Neural cell (in vitro differentiated cells): ENCODE results near the gene CCNK.

ENCODE experiments used
- EP300 ChIP-seq: fragments of 450-650 bp; conservative IDR thresholded peaks from 2 replicates; pipeline ENCODE4 v1.6.1; 2014; ENCODE audit warnings: antibody characterized with exemption, mild to moderate bottlenecking, moderate library complexity; ENCODE audit not compliant: poor library complexity, severe bottlenecking
- EZH2 ChIP-seq: fragments of 200-600, 300-800 bp; shearing (Covaris generic), sonication (generic); IDR thresholded peaks from 2 replicates; pipeline ENCODE4 v1.6.1; 2014; ENCODE audit warnings: antibody characterized with exemption, low read length, borderline replicate concordance, mild to moderate bottlenecking; ENCODE audit not compliant: insufficient read depth, poor library complexity, severe bottlenecking
- TAF1 ChIP-seq: IDR thresholded peaks from 2 replicates; pipeline ENCODE4 v1.6.1; 2012; ENCODE audit warnings: low read depth
- TF ChIP-seq, protein P1 (sequence below): fragments of 450-650 bp; IDR thresholded peaks from 2 replicates; pipeline ENCODE4 v1.5.1; 2014; ENCODE audit warnings: antibody characterized with exemption, mild to moderate bottlenecking, moderate library complexity; ENCODE audit not compliant: poor library complexity, severe bottlenecking
- TF ChIP-seq, protein P2 (sequence below): IDR thresholded peaks from 2 replicates; pipeline ENCODE4 v1.6.1; 2012; ENCODE audit warnings: borderline replicate concordance

DNA sequence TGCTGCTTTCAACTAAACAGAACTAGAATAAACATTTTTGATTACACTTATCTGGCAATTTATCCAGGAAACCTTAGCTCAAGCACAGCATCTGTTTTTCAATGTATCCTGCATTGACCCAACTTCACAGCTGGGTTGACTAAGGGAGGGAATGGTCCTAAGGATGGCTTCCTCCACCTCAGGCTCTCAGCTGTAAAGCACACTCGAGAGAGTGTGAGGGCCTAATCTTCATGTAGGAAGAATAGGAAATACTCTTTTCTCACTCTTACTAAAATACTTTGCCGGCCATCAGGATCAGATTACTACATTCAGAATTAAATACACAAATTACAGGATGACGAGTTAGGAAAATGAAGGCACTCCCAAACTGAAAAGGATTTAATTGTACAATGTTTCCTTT lies 7.8 kb upstream of the CCNK start:
- TF ChIP-seq TAF1: no peak
- TF ChIP-seq, protein P1, sequence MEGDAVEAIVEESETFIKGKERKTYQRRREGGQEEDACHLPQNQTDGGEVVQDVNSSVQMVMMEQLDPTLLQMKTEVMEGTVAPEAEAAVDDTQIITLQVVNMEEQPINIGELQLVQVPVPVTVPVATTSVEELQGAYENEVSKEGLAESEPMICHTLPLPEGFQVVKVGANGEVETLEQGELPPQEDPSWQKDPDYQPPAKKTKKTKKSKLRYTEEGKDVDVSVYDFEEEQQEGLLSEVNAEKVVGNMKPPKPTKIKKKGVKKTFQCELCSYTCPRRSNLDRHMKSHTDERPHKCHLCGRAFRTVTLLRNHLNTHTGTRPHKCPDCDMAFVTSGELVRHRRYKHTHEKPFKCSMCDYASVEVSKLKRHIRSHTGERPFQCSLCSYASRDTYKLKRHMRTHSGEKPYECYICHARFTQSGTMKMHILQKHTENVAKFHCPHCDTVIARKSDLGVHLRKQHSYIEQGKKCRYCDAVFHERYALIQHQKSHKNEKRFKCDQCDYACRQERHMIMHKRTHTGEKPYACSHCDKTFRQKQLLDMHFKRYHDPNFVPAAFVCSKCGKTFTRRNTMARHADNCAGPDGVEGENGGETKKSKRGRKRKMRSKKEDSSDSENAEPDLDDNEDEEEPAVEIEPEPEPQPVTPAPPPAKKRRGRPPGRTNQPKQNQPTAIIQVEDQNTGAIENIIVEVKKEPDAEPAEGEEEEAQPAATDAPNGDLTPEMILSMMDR: no peak
- TF ChIP-seq, protein P2, sequence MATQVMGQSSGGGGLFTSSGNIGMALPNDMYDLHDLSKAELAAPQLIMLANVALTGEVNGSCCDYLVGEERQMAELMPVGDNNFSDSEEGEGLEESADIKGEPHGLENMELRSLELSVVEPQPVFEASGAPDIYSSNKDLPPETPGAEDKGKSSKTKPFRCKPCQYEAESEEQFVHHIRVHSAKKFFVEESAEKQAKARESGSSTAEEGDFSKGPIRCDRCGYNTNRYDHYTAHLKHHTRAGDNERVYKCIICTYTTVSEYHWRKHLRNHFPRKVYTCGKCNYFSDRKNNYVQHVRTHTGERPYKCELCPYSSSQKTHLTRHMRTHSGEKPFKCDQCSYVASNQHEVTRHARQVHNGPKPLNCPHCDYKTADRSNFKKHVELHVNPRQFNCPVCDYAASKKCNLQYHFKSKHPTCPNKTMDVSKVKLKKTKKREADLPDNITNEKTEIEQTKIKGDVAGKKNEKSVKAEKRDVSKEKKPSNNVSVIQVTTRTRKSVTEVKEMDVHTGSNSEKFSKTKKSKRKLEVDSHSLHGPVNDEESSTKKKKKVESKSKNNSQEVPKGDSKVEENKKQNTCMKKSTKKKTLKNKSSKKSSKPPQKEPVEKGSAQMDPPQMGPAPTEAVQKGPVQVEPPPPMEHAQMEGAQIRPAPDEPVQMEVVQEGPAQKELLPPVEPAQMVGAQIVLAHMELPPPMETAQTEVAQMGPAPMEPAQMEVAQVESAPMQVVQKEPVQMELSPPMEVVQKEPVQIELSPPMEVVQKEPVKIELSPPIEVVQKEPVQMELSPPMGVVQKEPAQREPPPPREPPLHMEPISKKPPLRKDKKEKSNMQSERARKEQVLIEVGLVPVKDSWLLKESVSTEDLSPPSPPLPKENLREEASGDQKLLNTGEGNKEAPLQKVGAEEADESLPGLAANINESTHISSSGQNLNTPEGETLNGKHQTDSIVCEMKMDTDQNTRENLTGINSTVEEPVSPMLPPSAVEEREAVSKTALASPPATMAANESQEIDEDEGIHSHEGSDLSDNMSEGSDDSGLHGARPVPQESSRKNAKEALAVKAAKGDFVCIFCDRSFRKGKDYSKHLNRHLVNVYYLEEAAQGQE: no peak
- no peak for TF ChIP-seq EZH2
- no peak for TF ChIP-seq EP300
